GM18520 (cell line): ENCODE data around the gene RGPD3.
A peak's percentile ranks its signal among the peaks of the same experiment; 100 is the strongest.
"Not testable (repeated sequence)": the region's sequence is repeated elsewhere in the genome, so short reads cannot be mapped to it uniquely, and the experiment has no call there.

ENCODE experiments used
- ATAC-seq: cut with Tn5 transposase; IDR thresholded peaks from one replicate; pipeline ENCODE4 v1.9.1; 2021; ENCODE audit not compliant: unreplicated experiment

RGPD3 gene

DNA sequence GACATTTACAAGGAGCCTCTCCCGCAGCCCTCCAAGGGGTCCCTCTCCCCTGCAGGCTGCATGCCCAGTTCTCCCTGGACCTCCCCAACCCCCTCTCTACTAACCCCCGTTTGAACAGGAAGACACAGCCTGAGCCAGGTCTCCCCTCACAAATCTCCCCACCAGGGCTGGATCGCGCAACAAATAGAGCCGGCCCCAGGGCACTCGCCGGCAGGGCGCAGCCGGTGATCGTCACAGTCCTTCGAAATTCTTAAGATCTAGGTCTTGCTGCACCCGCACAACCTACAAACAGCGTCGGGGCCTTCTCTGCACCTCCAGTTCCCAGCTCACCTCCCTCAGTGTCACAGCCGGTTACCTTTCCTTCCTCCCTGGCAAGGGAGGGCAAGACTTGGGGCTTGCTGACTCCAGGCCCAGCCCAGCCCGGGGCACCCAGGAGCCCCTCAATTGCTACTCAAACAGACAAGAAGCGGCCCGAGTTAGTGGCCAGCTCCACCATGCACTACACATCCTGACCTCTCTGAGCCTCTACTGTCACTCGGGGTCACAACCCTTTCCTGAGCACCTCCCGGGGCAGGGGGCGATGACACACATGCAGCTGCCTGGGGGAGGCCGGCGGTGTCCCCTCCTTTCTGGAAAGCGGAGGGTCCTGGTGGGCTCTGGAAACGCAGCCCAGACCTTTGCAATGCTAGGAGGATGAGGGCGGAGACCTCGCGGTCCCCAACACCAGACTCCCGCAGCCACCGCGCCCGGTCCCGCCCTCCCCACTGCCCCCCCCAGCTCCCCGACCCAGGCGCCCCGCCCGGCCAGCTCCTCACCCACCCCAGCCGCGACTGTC, 18.6 kb upstream of the RGPD3 start, which contains the start of gene CD8B2:
Gene CD8B2 (plus strand): TSS at position 814 of the 835 bp plus-strand sequence. CDS start 63 bp downstream, outside the sequence.
- ATAC-seq: not testable (repeated sequence)

DNA sequence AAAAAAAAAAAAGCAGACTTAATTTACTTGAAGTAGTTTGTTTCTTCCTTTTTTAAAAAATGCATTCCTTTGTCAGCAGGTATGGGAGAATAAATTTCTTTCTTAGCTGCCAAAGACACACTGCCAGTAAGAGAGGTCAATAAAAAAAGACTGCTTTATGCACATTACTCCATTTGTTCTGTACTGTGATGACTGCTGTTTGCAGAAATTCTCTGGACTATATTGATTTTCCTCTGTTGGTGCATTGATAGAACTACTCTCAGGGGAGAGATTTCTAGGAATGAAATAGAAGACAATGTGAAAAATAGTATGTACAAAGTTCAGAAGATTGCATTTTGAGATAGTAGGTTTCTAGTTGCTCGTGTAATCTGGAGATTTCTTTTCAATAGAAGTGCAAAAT, 11.3 kb upstream of the RGPD3 start:
- not testable (repeated sequence) for ATAC-seq

- not testable (repeated sequence) for ATAC-seq
Observed at GRCh38 chr2:106477647-106478046, 9.4 kb upstream of the RGPD3 start.

DNA sequence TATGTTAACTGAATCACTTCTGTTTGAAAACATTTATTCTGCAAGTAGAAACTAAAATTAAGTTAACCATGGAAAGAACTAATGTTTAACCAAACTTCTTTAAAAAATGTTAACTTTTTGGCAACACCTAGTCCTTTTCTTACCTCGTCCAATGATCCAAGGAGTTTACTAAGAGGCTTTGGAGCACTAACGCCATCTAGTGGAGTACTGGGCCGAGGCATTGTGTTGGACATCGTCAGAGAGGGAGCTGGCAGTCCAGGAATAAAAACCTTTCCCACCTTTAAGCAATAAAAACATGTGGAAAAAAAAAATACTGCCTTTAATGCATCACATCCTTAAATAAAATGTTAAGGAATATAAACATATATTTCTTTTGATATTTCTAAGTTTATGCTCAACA, 2.4 kb upstream of the RGPD3 start:
- not testable (repeated sequence) for ATAC-seq

DNA sequence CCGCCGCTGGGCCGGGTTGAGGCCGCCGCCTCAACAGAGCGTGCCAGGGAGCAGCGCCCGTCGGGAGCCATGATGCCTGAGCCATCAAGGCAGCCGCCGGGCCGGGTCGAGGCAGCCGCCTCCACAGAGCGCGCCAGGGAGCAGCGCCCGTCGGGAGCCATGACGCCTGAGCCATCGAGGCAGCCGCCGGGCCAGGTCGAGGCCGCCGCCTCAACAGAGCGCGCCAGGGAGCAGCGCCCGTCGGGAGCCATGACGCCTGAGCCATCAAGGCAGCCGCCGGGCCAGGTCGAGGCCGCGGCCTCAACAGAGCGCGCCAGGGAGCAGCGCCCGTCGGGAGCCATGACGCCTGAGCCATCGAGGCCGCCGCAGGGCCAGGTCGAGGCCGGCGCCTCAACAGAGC, 697 bp downstream of the RGPD3 start:
- not testable (repeated sequence) for ATAC-seq

DNA sequence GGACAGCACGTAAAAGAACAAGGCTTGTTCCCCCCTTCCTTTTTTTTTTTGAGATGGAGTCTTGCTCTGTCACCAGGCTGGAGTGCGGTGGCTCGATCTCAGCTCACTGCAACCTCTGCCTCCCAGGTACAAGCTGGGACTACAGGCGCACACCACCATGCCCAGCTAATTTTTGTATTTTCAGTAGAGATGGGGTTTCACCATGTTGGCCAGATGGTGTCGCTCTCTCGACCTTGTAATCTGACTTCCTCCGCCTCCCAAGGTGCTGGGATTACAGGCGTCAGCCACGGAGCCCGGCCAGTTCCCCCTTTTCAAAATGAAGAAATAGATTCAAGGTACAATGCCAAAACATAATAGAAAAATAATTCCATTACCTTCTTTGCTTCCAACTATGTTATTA, 6.3 kb downstream of the RGPD3 start:
- not testable (repeated sequence) for ATAC-seq

GRCh38 chr2:106390680-106391079, 77.5 kb downstream of the RGPD3 start:
- not testable (repeated sequence) for ATAC-seq

DNA sequence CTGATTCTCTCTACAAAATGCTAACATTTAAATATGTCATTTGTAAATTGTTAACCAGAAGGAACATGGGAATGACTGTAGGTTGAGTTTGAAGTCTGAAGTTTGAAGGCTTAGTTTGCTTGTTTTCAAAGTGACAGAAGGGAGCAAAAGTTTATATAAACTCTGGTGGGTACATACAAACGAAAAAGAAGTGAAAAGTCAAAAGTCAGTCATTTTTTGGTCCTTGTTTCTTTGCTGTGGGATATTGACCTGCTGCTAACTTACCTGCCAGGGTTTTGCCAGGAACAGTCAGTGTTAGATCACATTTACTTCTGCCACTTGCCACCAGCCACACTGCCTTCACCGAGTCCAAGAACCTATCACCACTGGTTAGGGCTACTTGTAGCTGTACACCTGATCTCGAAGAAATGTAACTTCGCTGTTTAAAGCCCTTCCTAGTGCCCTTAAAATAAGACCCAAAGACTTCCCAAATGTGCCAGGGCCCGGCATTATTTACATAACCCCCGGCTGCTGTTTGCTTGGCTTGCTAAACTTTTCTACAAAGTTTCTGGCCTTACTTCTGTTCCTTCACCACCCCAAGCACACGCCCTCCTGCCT, 79.3 kb downstream of the RGPD3 start:
- ATAC-seq: not testable (repeated sequence)

DNA sequence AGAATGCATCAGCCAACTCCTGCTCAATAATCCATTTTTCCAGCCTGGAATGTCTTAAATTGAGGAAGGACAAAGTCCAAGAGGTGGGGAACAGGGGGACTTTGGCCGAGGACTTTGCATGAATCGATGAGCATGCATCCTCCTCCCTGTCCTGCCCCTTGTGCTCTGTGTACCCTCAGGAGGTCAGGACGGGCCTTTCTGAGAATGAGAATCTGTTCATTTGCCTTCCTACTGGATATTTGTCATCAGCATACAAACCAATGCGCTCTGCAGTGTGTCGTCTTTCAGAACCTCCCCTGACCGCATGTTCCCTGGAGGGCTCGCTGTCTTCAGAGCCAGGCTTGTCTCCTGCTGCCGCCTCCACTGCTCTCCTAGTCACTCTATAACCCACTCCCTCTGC, 83.7 kb downstream of the RGPD3 start:
- ATAC-seq: not testable (repeated sequence)

GRCh38 chr2:106381867-106382266, 86.3 kb downstream of the RGPD3 start:
- not testable (repeated sequence) for ATAC-seq

DNA sequence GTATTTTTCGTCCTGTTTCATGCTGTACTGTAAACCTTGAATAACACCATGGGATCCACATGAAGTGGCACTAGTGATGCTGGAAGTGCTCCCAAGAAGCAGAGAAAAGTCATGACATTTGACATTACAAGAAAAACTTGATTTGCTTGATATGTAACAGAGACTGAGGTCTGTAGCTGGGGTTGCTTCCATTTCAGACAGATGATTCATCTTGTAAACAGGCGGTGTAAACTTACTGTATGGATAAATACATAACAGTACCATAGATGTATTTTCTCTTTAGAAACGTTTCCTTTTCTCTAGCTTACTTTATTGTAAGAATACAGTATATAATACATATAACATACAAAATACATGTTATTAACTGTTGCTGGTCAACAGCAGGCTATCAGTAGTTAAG, 88.6 kb downstream of the RGPD3 start:
- not testable (repeated sequence) for ATAC-seq

- not testable (repeated sequence) for ATAC-seq
Observed at GRCh38 chr2:106369182-106369581, 99.0 kb downstream of the RGPD3 start.

GRCh38 chr2:106366204-106366885, 101.9 kb downstream of the RGPD3 start:
- ATAC-seq: no peak

DNA sequence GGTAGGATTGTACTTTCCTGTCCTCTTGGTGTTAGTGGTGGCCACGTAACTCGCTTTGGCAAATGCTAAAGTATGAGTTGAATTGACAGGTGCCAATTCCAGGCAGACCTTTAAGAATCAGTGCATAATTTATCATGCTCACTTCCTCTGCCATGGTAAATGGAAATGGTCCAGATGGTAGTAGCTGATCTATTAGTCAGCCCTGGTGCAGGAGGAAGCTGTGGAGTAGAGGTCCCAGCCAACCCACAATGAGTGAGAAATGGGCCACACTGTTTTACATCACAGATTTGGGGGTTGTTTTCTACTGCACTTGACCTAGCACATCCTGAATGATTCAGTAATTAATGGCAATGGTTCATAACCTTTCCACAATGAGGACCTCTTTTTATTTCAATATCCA, 104.4 kb downstream of the RGPD3 start:
- ATAC-seq: no peak

- no peak for ATAC-seq
Observed at GRCh38 chr2:106362789-106363188, 105.4 kb downstream of the RGPD3 start.

DNA sequence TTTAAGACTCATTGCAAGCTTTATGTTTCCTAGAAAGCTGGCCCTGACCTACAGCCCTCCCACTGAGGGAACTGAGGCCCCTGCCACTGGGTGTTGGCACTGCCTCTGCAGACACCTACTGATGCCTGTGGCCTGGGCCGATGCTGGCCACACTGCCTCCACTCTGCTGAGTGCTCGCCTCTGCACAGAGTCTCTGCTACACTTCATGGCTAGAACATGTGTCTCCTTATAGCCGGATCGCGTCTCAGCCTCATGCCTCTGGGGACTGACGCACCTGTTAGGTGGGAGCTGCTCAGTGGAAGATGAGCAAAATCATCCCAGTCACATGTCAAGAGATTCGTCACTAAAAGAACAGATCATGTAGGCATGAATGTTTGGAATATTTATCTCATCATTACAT, 108.7 kb downstream of the RGPD3 start:
- no peak for ATAC-seq

DNA sequence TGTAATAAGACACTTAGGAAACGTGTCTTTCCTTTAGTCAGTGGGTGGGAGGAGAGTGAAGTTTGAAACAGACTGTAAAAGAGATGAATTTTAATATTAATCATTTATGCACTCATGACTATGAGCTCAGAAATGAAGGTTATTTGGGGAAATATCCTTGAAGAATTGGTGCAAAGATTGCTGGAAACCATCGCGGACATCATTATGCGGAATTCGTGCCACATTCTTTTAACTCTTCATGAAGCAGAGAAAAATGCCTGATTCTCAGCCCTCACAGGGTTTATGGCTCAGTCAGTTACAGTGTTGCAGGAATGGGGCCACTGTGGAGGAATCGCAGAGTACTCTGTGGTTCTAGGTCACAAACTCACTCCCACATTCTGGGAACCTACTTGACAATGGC, 109.7 kb downstream of the RGPD3 start:
- no peak for ATAC-seq

DNA sequence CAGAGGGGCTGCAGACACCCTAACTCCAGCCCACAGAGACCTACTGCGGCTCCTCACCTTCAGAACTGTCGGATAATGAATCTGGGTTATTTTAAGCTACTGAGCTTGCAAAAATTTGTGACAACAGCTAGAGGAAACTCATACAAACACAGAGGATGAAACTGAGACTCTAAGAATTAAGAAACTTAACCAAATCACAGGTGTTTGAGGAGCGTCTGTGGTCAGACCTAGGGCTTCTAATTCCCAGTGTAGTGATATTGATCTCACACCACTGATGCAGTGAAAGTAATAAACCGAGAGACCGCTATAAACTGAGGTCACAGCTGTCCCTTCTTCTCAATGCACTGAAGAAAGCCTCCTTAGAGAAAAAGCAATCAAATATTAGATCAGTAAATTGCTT, 110.1 kb downstream of the RGPD3 start:
- peak; percentile 88 for ATAC-seq

DNA sequence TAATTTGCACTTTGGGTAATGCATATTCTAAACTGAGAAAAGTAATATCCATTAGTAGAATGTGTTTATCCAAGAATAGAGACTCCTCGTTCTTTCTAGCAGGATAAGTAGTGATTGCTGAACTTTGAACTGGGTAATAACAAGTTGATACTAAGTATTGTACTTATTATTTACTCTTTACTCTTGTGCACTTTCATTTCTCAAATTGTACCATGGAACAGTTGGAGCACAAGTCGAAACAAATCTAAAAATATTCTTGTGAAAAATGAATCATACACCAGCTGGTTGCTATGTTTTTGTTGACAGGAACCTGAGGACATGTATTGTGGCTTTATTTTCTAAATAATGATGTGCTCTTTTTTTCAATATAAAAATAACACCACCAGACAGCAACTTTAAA, 111.9 kb downstream of the RGPD3 start:
- ATAC-seq: no peak

DNA sequence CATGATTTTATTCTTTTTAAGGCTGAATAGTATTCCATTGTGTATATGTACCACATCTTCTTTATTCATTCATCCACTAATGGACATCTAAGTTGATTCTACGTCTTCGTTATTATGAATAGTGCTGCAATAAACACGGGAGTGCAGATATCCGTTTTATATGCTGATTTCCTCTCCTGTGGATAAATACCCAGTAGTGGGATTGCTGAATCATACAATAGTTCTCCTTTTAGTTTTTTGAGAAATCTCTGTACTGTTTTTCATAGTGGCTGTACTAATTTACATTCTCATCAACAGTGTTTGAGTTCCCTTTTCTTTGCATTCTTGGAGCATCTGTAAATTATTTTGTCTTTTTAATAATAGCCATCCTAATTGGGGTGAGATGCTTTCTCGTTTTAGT, 114.5 kb downstream of the RGPD3 start:
- no peak for ATAC-seq

DNA sequence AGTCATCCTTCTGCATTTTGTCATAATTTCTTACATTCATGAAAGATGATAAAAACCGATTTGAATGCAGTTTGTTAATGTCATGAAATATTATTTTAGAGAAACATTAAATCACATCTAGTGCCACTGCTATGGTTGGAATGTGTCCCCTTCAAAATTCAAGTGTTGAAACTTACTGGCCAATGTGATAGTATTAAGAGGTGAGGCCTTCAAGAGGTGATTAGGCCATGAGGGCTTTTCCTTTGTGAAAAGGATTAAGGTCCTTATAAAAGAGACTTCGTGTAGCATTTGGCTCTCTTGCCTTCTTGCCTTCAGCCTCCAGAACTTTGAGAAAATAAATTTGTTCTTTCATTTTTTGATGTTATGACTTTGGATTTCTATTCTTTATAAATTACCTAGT, 117.2 kb downstream of the RGPD3 start:
- no peak for ATAC-seq

- no peak for ATAC-seq
Observed at GRCh38 chr2:106344302-106344701, 123.9 kb downstream of the RGPD3 start.
